Astrocyte (in vitro differentiated cells and primary cell): ENCODE results near the gene PTRHD1. TPM values are rescaled to one million over a fixed set of nuclear protein-coding genes. Genes with fewer than 3 reads are reported as not detected.
"Not testable (repeated sequence)": the region's sequence is repeated elsewhere in the genome, so short reads cannot be mapped to it uniquely, and the experiment has no call there.

Experiments
- DNase-seq: peaks from one replicate; pipeline ENCODE4 v3.0.0-alpha.2; 2010; ENCODE audit warnings: low read depth
- FAIRE-seq: peaks from 2 replicates; lab custom pipeline; 2011; peaks lifted over from hg19 to GRCh38; lab: Jason Lieb, UNC
- H2AFZ ChIP-seq: 2 replicates; pipeline ENCODE4 v1.6.0; 2012; ENCODE audit warnings: low read depth, low read length, inconsistent platforms
- H3K27ac ChIP-seq: 2 replicates; pipeline ENCODE4 v1.5.1; 2011; ENCODE audit warnings: low read depth, low read length, inconsistent platforms
- H3K27me3 ChIP-seq: 2 replicates; pipeline ENCODE4 v1.6.0; 2011; ENCODE audit warnings: low read length, inconsistent platforms; ENCODE audit not compliant: insufficient read depth
- H3K36me3 ChIP-seq: 2 replicates; pipeline ENCODE4 v1.5.1; 2011; ENCODE audit warnings: low read length, inconsistent platforms; ENCODE audit not compliant: insufficient read depth
- H3K4me1 ChIP-seq: 2 replicates; pipeline ENCODE4 v1.5.1; 2011; ENCODE audit warnings: low read length, inconsistent platforms; ENCODE audit not compliant: insufficient read depth
- H3K4me2 ChIP-seq: 2 replicates; pipeline ENCODE4 v1.6.0; 2012; ENCODE audit warnings: low read length, inconsistent platforms
- H3K4me3 ChIP-seq: 2 replicates; pipeline ENCODE4 v1.5.1; 2011; ENCODE audit warnings: low read depth, mild to moderate bottlenecking, low read length, inconsistent platforms; ENCODE audit not compliant: insufficient read depth
- H3K79me2 ChIP-seq: 2 replicates; pipeline ENCODE4 v1.6.0; 2012; ENCODE audit warnings: mild to moderate bottlenecking, low read length, inconsistent platforms; ENCODE audit not compliant: insufficient read depth
- H3K9ac ChIP-seq: 2 replicates; pipeline ENCODE4 v1.6.0; 2012; ENCODE audit warnings: mild to moderate bottlenecking, low read length, inconsistent platforms
- H3K9me3 ChIP-seq: 2 replicates; pipeline ENCODE4 v1.5.1; 2012; ENCODE audit warnings: low read depth, mild to moderate bottlenecking, low read length, inconsistent platforms; ENCODE audit not compliant: insufficient read depth
- H4K20me1 ChIP-seq: 2 replicates; pipeline ENCODE4 v1.6.0; 2012; ENCODE audit warnings: low read length, inconsistent platforms; ENCODE audit not compliant: insufficient read depth
- H3K27ac Mint-ChIP-seq: one replicate; pipeline ENCODE4 v1.8.0; 2021; ENCODE audit warnings: mild to moderate bottlenecking, mixed read lengths; ENCODE audit not compliant: unreplicated experiment
- H3K27me3 Mint-ChIP-seq: one replicate; pipeline ENCODE4 v1.8.0; 2021; ENCODE audit warnings: low read depth, mixed read lengths; ENCODE audit not compliant: unreplicated experiment
- H3K36me3 Mint-ChIP-seq: one replicate; pipeline ENCODE4 v1.8.0; 2021; ENCODE audit warnings: low read depth, mixed read lengths; ENCODE audit not compliant: unreplicated experiment
- H3K4me1 Mint-ChIP-seq: one replicate; pipeline ENCODE4 v1.8.0; 2021; ENCODE audit warnings: low read depth, mixed read lengths; ENCODE audit not compliant: unreplicated experiment
- H3K4me3 Mint-ChIP-seq: one replicate; pipeline ENCODE4 v1.8.0; 2021; ENCODE audit warnings: mild to moderate bottlenecking, moderate library complexity, mixed read lengths; ENCODE audit not compliant: unreplicated experiment
- H3K9me3 Mint-ChIP-seq: one replicate; pipeline ENCODE4 v1.8.0; 2021; ENCODE audit warnings: mild to moderate bottlenecking, mixed read lengths; ENCODE audit not compliant: unreplicated experiment
- EZH2 ChIP-seq: IDR thresholded peaks from 2 replicates; pipeline ENCODE4 v1.6.1; 2012; ENCODE audit warnings: mild to moderate bottlenecking, low read length, inconsistent platforms; ENCODE audit not compliant: insufficient read depth
- total RNA-seq: library from RNA; stranded (reverse); gene quantifications from 2 replicates; pipeline ENCODE4 v1.2.1, GENCODE V29; 2021
- TF ChIP-seq, protein P1 (sequence below): IDR thresholded peaks from 2 replicates; pipeline ENCODE4 v1.5.1; 2011; ENCODE audit warnings: low read depth, mild to moderate bottlenecking, inconsistent platforms, low read length, moderate library complexity; ENCODE audit not compliant: insufficient read depth

PTRHD1 gene
- total RNA-seq, 1 donor from 2014 or later = 28.7 TPM

DNA sequence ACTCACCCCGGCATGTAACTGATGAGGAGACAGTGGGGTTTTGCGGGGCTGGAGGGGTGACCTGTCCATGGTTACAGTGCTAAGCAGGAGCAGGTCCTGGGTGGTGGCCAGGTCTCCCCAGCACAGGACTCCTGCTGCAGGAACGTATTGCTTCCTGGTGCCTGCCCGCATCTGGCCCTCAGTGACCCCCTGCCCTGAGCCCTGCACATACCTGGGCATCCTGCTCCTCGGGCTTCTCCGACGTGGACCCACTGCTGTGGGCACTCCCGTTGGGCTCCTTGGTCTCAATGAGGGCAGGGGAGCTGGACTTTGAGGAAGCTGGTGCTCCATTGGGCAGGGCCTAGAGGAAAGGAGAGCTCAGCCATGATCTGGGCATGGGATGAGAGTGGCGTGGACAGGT, 43.5 kb upstream of the PTRHD1 start:
- Histone ChIP-seq H3K79me2 (no peaks in the 10 kb centered on the region), H3K27ac (no peak overlapping the region), H3K9me3 (no peaks in the 10 kb centered on the region), H3K27me3 (no peaks in the 10 kb centered on the region), H3K9ac (no peak overlapping the region), H3K36me3 (no peaks in the 10 kb centered on the region), H2AFZ (no peak overlapping the region), H3K4me1 (peaks cover 8% of the 10 kb centered on the region), H3K4me3 (no peak overlapping the region), H3K4me2 (no peak overlapping the region), H4K20me1 (no peaks in the 10 kb centered on the region)
- Mint-ChIP-seq H3K36me3 (peaks cover 11% of the 10 kb centered on the region), H3K9me3 (no peaks in the 10 kb centered on the region), H3K4me1 (no peaks in the 10 kb centered on the region), H3K4me3 (no peak overlapping the region), H3K27me3 (no peaks in the 10 kb centered on the region), H3K27ac (no peak overlapping the region)
- TF ChIP-seq EZH2 = no peak
- TF ChIP-seq, protein P1, sequence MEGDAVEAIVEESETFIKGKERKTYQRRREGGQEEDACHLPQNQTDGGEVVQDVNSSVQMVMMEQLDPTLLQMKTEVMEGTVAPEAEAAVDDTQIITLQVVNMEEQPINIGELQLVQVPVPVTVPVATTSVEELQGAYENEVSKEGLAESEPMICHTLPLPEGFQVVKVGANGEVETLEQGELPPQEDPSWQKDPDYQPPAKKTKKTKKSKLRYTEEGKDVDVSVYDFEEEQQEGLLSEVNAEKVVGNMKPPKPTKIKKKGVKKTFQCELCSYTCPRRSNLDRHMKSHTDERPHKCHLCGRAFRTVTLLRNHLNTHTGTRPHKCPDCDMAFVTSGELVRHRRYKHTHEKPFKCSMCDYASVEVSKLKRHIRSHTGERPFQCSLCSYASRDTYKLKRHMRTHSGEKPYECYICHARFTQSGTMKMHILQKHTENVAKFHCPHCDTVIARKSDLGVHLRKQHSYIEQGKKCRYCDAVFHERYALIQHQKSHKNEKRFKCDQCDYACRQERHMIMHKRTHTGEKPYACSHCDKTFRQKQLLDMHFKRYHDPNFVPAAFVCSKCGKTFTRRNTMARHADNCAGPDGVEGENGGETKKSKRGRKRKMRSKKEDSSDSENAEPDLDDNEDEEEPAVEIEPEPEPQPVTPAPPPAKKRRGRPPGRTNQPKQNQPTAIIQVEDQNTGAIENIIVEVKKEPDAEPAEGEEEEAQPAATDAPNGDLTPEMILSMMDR = no peak
- FAIRE-seq (no peak), DNase-seq (no peak)

DNA sequence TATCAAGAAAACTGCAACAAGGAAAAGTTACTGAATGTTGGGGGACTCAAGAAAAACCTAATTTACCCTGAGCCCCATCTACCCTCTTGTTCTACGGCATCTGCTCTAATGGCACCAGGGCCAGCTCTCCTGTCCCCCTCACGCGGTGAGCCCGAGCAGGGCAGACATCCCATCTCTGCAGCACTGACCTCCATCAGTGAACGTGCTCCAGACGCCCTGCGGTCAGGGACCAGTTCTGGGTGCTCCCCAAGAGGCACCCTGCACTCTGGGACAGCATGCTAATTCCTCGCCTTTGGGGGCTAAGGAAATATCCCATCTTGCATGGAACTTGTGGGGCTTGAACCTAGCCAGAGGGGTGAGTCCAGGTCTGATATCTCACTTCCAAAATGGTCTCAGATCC, 43.0 kb upstream of the PTRHD1 start:
- H2AFZ ChIP-seq = no peak overlapping the region
- H3K9me3 ChIP-seq = no peaks in the 10 kb centered on the region
- no peaks in the 10 kb centered on the region for H3K9me3 Mint-ChIP-seq
- H3K9ac ChIP-seq = no peak overlapping the region
- H3K36me3 ChIP-seq = no peaks in the 10 kb centered on the region
- no peaks in the 10 kb centered on the region for H4K20me1 ChIP-seq
- H3K36me3 Mint-ChIP-seq = peaks cover 11% of the 10 kb centered on the region
- no peak overlapping the region for H3K4me2 ChIP-seq
- no peaks in the 10 kb centered on the region for H3K27me3 Mint-ChIP-seq
- no peak overlapping the region for H3K27ac Mint-ChIP-seq
- H3K27me3 ChIP-seq = no peaks in the 10 kb centered on the region
- no peak overlapping the region for H3K4me3 ChIP-seq
- H3K4me1 ChIP-seq = peaks cover 8% of the 10 kb centered on the region
- no peak for DNase-seq
- TF ChIP-seq, protein P1 = no peak
- TF ChIP-seq EZH2 = no peak
- no peaks in the 10 kb centered on the region for H3K4me1 Mint-ChIP-seq
- FAIRE-seq = no peak
- no peak overlapping the region for H3K27ac ChIP-seq
- H3K79me2 ChIP-seq = no peaks in the 10 kb centered on the region
- H3K4me3 Mint-ChIP-seq = no peak overlapping the region

DNA sequence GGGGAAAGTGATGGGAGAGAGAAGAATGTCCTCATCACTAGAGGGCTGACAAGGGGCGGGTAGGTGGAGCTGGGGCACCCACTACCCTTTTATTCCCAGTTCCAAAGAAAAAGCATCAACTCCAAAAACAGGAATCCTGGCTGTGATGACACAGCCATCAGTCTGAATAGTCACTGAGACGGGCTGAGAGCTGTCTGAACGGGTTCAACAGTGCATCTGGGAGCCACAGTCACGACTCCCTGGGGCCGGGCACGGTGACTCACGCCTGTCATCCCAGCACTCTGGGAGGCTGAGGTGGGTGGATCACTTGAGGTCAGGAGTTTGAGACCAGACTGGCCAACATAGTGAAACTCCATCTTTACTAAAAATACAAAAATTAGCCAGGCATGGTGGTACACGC, 42.2 kb upstream of the PTRHD1 start:
- H3K36me3 Mint-ChIP-seq = peaks cover 11% of the 10 kb centered on the region
- not testable (repeated sequence) for DNase-seq, H3K4me1 ChIP-seq, H3K4me2 ChIP-seq, H3K9ac ChIP-seq, H4K20me1 ChIP-seq, H3K9me3 ChIP-seq, H3K4me3 Mint-ChIP-seq, H3K27ac Mint-ChIP-seq, H3K27me3 ChIP-seq, H3K9me3 Mint-ChIP-seq, H3K4me1 Mint-ChIP-seq, H3K36me3 ChIP-seq, H3K27me3 Mint-ChIP-seq, H2AFZ ChIP-seq, H3K4me3 ChIP-seq, FAIRE-seq, H3K79me2 ChIP-seq, H3K27ac ChIP-seq
